ENCODE data around the gene RAB43.
"Not testable (repeated sequence)": the region's sequence is repeated elsewhere in the genome, so short reads cannot be mapped to it uniquely, and the experiment has no call there.

RAB43 gene

GRCh38 chr3:129112308-129113052 is 9.1 kb downstream of the RAB43 start:
- DNase-seq (ENCODE audit: insufficient read length, low spot score): no peak
- no peak for FAIRE-seq

GRCh38 chr3:129111076-129111780 is 10.4 kb downstream of the RAB43 start:
- not testable (repeated sequence) for FAIRE-seq; DNase-seq (ENCODE audit: insufficient read length, low spot score)

More at GRCh38 chr3:129112308-129113052, 9.1 kb downstream of the RAB43 start:
- TF ChIP-seq TAF1 (IDR thresholded peaks at IDR 0.05; ENCODE audit: low read depth, low read length): no peak
- TF ChIP-seq POLR2AphosphoS5 (IDR thresholded peaks at IDR 0.05; ENCODE audit: low read depth, low read length): no peak
- TF ChIP-seq SPI1 (IDR thresholded peaks at IDR 0.05; ENCODE audit: low read depth, low read length): no peak
- TF ChIP-seq POLR2A (IDR thresholded peaks at IDR 0.05; ENCODE audit: low read depth, low read length): no peak
- no peak for TF ChIP-seq POU2F2 (IDR thresholded peaks at IDR 0.05; ENCODE audit: low read depth, low read length)
- no peak for TF ChIP-seq PAX5 (IDR thresholded peaks at IDR 0.05; ENCODE audit: insufficient read depth, low read length, severe bottlenecking)

- DNase-seq (ENCODE audit: insufficient read length, low spot score): no peak
- no peak for FAIRE-seq
- TF ChIP-seq SPI1 (IDR thresholded peaks at IDR 0.05; ENCODE audit: low read depth, low read length) (no peak), POU2F2 (IDR thresholded peaks at IDR 0.05; ENCODE audit: low read depth, low read length) (no peak), PAX5 (IDR thresholded peaks at IDR 0.05; ENCODE audit: insufficient read depth, low read length, severe bottlenecking) (no peak), TAF1 (IDR thresholded peaks at IDR 0.05; ENCODE audit: low read depth, low read length) (no peak), POLR2AphosphoS5 (IDR thresholded peaks at IDR 0.05; ENCODE audit: low read depth, low read length) (no peak), POLR2A (IDR thresholded peaks at IDR 0.05; ENCODE audit: low read depth, low read length) (no peak)
Observed at GRCh38 chr3:129107793-129108192, 13.8 kb downstream of the RAB43 start.

GRCh38 chr3:129106866-129107565 is 14.6 kb downstream of the RAB43 start:
- FAIRE-seq (no peak), DNase-seq (ENCODE audit: insufficient read length, low spot score) (no peak)
- TF ChIP-seq SPI1 (IDR thresholded peaks at IDR 0.05; ENCODE audit: low read depth, low read length): no peak
- no peak for TF ChIP-seq POLR2A (IDR thresholded peaks at IDR 0.05; ENCODE audit: low read depth, low read length)
- no peak for TF ChIP-seq PAX5 (IDR thresholded peaks at IDR 0.05; ENCODE audit: insufficient read depth, low read length, severe bottlenecking)
- no peak for TF ChIP-seq POLR2AphosphoS5 (IDR thresholded peaks at IDR 0.05; ENCODE audit: low read depth, low read length)
- TF ChIP-seq TAF1 (IDR thresholded peaks at IDR 0.05; ENCODE audit: low read depth, low read length): no peak
- no peak for TF ChIP-seq POU2F2 (IDR thresholded peaks at IDR 0.05; ENCODE audit: low read depth, low read length)

GRCh38 chr3:129106320-129106719 is 15.3 kb downstream of the RAB43 start:
- DNase-seq (ENCODE audit: insufficient read length, low spot score): no peak
- no peak for FAIRE-seq
- no peak for TF ChIP-seq POU2F2 (IDR thresholded peaks at IDR 0.05; ENCODE audit: low read depth, low read length)
- TF ChIP-seq TAF1 (IDR thresholded peaks at IDR 0.05; ENCODE audit: low read depth, low read length): no peak
- no peak for TF ChIP-seq PAX5 (IDR thresholded peaks at IDR 0.05; ENCODE audit: insufficient read depth, low read length, severe bottlenecking)
- no peak for TF ChIP-seq POLR2AphosphoS5 (IDR thresholded peaks at IDR 0.05; ENCODE audit: low read depth, low read length)
- no peak for TF ChIP-seq POLR2A (IDR thresholded peaks at IDR 0.05; ENCODE audit: low read depth, low read length)

- TF ChIP-seq SPI1 (IDR thresholded peaks at IDR 0.05; ENCODE audit: low read depth, low read length) (no peak), POU2F2 (IDR thresholded peaks at IDR 0.05; ENCODE audit: low read depth, low read length) (no peak), TAF1 (IDR thresholded peaks at IDR 0.05; ENCODE audit: low read depth, low read length) (no peak), POLR2A (IDR thresholded peaks at IDR 0.05; ENCODE audit: low read depth, low read length) (no peak), PAX5 (IDR thresholded peaks at IDR 0.05; ENCODE audit: insufficient read depth, low read length, severe bottlenecking) (no peak), POLR2AphosphoS5 (IDR thresholded peaks at IDR 0.05; ENCODE audit: low read depth, low read length) (no peak)
- DNase-seq (ENCODE audit: insufficient read length, low spot score) (no peak), FAIRE-seq (no peak)
Observed at GRCh38 chr3:129105862-129106261, 15.7 kb downstream of the RAB43 start.

- no peak for FAIRE-seq
- no peak for DNase-seq (ENCODE audit: insufficient read length, low spot score)
- no peak for TF ChIP-seq PAX5 (IDR thresholded peaks at IDR 0.05; ENCODE audit: insufficient read depth, low read length, severe bottlenecking)
- no peak for TF ChIP-seq POLR2AphosphoS5 (IDR thresholded peaks at IDR 0.05; ENCODE audit: low read depth, low read length)
- no peak for TF ChIP-seq POU2F2 (IDR thresholded peaks at IDR 0.05; ENCODE audit: low read depth, low read length)
- no peak for TF ChIP-seq TAF1 (IDR thresholded peaks at IDR 0.05; ENCODE audit: low read depth, low read length)
- no peak for TF ChIP-seq POLR2A (IDR thresholded peaks at IDR 0.05; ENCODE audit: low read depth, low read length)
- no peak for TF ChIP-seq SPI1 (IDR thresholded peaks at IDR 0.05; ENCODE audit: low read depth, low read length)
Observed at GRCh38 chr3:129104498-129105079, 17.0 kb downstream of the RAB43 start.

- TF ChIP-seq SPI1 (IDR thresholded peaks at IDR 0.05; ENCODE audit: low read depth, low read length): no peak
- TF ChIP-seq PAX5 (IDR thresholded peaks at IDR 0.05; ENCODE audit: insufficient read depth, low read length, severe bottlenecking): no peak
- no peak for TF ChIP-seq POU2F2 (IDR thresholded peaks at IDR 0.05; ENCODE audit: low read depth, low read length)
- no peak for TF ChIP-seq POLR2AphosphoS5 (IDR thresholded peaks at IDR 0.05; ENCODE audit: low read depth, low read length)
- no peak for TF ChIP-seq TAF1 (IDR thresholded peaks at IDR 0.05; ENCODE audit: low read depth, low read length)
- TF ChIP-seq POLR2A (IDR thresholded peaks at IDR 0.05; ENCODE audit: low read depth, low read length): no peak
- FAIRE-seq: no peak
Observed at GRCh38 chr3:129104051-129104450, 17.6 kb downstream of the RAB43 start.

GRCh38 chr3:129103296-129103695 is 18.3 kb downstream of the RAB43 start:
- no peak for TF ChIP-seq TAF1 (IDR thresholded peaks at IDR 0.05; ENCODE audit: low read depth, low read length)
- no peak for TF ChIP-seq POLR2AphosphoS5 (IDR thresholded peaks at IDR 0.05; ENCODE audit: low read depth, low read length)
- no peak for TF ChIP-seq POU2F2 (IDR thresholded peaks at IDR 0.05; ENCODE audit: low read depth, low read length)
- no peak for TF ChIP-seq SPI1 (IDR thresholded peaks at IDR 0.05; ENCODE audit: low read depth, low read length)
- TF ChIP-seq POLR2A (IDR thresholded peaks at IDR 0.05; ENCODE audit: low read depth, low read length): no peak
- TF ChIP-seq PAX5 (IDR thresholded peaks at IDR 0.05; ENCODE audit: insufficient read depth, low read length, severe bottlenecking): no peak
- DNase-seq (ENCODE audit: insufficient read length, low spot score): no peak
- no peak for FAIRE-seq

More at GRCh38 chr3:129104051-129104450, 17.6 kb downstream of the RAB43 start:
- no peak for DNase-seq (ENCODE audit: insufficient read length, low spot score)
